HL-60 (cell line): Measurements from ENCODE around the gene GDI1.

Experiments
- DNase-seq, 2 experiments: peaks; one replicate each; pipeline ENCODE4 v3.0.0-alpha.2; 2010 to 2020; ENCODE audit warnings: low read depth in 1 of 2, low spot score in 1 of 2
- H3K27ac ChIP-seq: fragments of 250-450 bp; sonication (Bioruptor Pico); replicated peaks from 2 replicates; pipeline ENCODE4 v1.5.1; 2020; ENCODE audit warnings: mild to moderate bottlenecking, moderate library complexity
- H3K27me3 ChIP-seq: fragments of 250-450 bp; sonication (Bioruptor Pico); 2 replicates; pipeline ENCODE4 v1.5.1; 2021; ENCODE audit warnings: mild to moderate bottlenecking, moderate library complexity; ENCODE audit not compliant: insufficient read depth, poor library complexity, severe bottlenecking
- H3K4me3 ChIP-seq: replicated peaks from 2 replicates; pipeline ENCODE4 v1.5.1; 2011; ENCODE audit warnings: mild to moderate bottlenecking, control low read depth, low read length; ENCODE audit not compliant: insufficient read depth
- CTCF ChIP-seq: IDR thresholded peaks from one replicate; pipeline ENCODE4 v1.5.1; 2011; ENCODE audit warnings: low read length, control low read depth, inconsistent platforms; ENCODE audit not compliant: insufficient read depth
- GABPA ChIP-seq: IDR thresholded peaks from 2 replicates; pipeline ENCODE4 v1.6.1; 2012; ENCODE audit warnings: low read depth
- POLR2AphosphoS5 ChIP-seq: IDR thresholded peaks from 2 replicates; pipeline ENCODE4 v1.6.1; 2012; ENCODE audit warnings: low read depth
- REST ChIP-seq: IDR thresholded peaks from 2 replicates; pipeline ENCODE4 v1.6.1; 2012; ENCODE audit warnings: low read depth; ENCODE audit not compliant: insufficient replicate concordance
- SPI1 ChIP-seq: IDR thresholded peaks from 2 replicates; pipeline ENCODE4 v1.6.1; 2012; ENCODE audit warnings: low read depth, mild to moderate bottlenecking, borderline replicate concordance

The GDI1 gene

GRCh38 chrX:154403192-154403591 lies 33.8 kb upstream of the GDI1 start:
- Histone ChIP-seq H3K4me3 (no peak overlapping the region), H3K27me3 (no peaks in the 10 kb centered on the region)
- TF ChIP-seq CTCF (no peak), SPI1 (no peak), REST (no peak), POLR2AphosphoS5 (no peak), GABPA (no peak)

GRCh38 chrX:154403858-154404257 lies 33.1 kb upstream of the GDI1 start:
- Histone ChIP-seq H3K27me3 (no peaks in the 10 kb centered on the region), H3K27ac (no peak overlapping the region), H3K4me3 (no peak overlapping the region)
- no peak for DNase-seq
- TF ChIP-seq SPI1: no peak
- no peak for TF ChIP-seq GABPA
- TF ChIP-seq CTCF: no peak
- TF ChIP-seq POLR2AphosphoS5: no peak
- TF ChIP-seq REST: no peak

More at GRCh38 chrX:154403192-154403591, 33.8 kb upstream of the GDI1 start:
- no peak for DNase-seq
- H3K27ac ChIP-seq: no peak overlapping the region

- no peak overlapping the region for H3K4me3 ChIP-seq
- DNase-seq: no peak
- no peak for TF ChIP-seq POLR2AphosphoS5
- no peak for TF ChIP-seq REST
- no peak for TF ChIP-seq GABPA
- no peak for TF ChIP-seq SPI1
- no peaks in the 10 kb centered on the region for H3K27me3 ChIP-seq
- no peak overlapping the region for H3K27ac ChIP-seq
Observed at GRCh38 chrX:154404625-154405192, 32.2 kb upstream of the GDI1 start.

GRCh38 chrX:154408659-154409221 lies 28.2 kb upstream of the GDI1 start:
- Histone ChIP-seq H3K27ac (peak overlapping the region; percentile 54), H3K4me3 (peak overlapping the region; percentile 33), H3K27me3 (no peaks in the 10 kb centered on the region)
- TF ChIP-seq GABPA (no peak), SPI1 (peak; percentile 85)
- DNase-seq: no peak
